PC-9 (cell line): ENCODE data around the gene BLM. TPM values are rescaled to one million over a fixed set of nuclear protein-coding genes. Genes with fewer than 3 reads are reported as not detected.

Source experiments
- BruUV-seq: library from RNA; stranded (reverse); fragments of 400-500 nt; replicated peaks from 2 replicates; lab custom pipeline; 2021; lab: Mats Ljungman, UMichigan
- CTCF ChIA-PET: fragments of 300-600 bp; sonication (Branson Sonifier 250); formaldehyde crosslinking; loops from one replicate; lab custom pipeline; 2022; ENCODE audit warnings: antibody characterized with exemption; lab: Charles Lee
- POLR2A ChIA-PET: fragments of 300-600 bp; sonication (Branson Sonifier 250); formaldehyde crosslinking; loops from one replicate; lab custom pipeline; 2022; ENCODE audit warnings: antibody characterized with exemption; ENCODE audit not compliant: unreplicated experiment; lab: Charles Lee
- DNase-seq, 2 experiments: peaks; one replicate each; pipeline versions ENCODE4 v3.0.0 to v3.0.0-alpha.2; 2015 to 2022; ENCODE audit warnings: mixed read lengths in 1 of 2
- H2AFZ ChIP-seq: fragments of 200-600 bp; sonication (generic); 2 replicates; pipeline ENCODE4 v1.8.1; 2017; ENCODE audit warnings: antibody characterized with exemption
- H3F3A ChIP-seq: fragments of 200-600 bp; sonication (generic); 2 replicates; pipeline ENCODE4 v1.8.1; 2017; ENCODE audit warnings: antibody characterized with exemption, mild to moderate bottlenecking, low read depth; ENCODE audit not compliant: insufficient read depth
- H3K27ac ChIP-seq: fragments of 200-600 bp; sonication (generic); 2 replicates; pipeline ENCODE4 v1.6.1; 2016; ENCODE audit warnings: mixed run types
- H3K27me3 ChIP-seq: fragments of 200-600 bp; sonication (generic); 2 replicates; pipeline ENCODE4 v1.6.1; 2016; ENCODE audit warnings: low read depth, mixed run types; ENCODE audit not compliant: insufficient read depth
- H3K36me3 ChIP-seq: fragments of 200-600 bp; sonication (generic); 2 replicates; pipeline ENCODE4 v1.6.1; 2016; ENCODE audit warnings: low read depth, mixed run types
- H3K4me1 ChIP-seq: fragments of 200-600 bp; sonication (generic); replicated peaks from 2 replicates; pipeline ENCODE4 v1.6.1; 2016; ENCODE audit warnings: mixed run types; ENCODE audit not compliant: insufficient read depth
- H3K4me2 ChIP-seq: fragments of 200-600 bp; sonication (generic); 2 replicates; pipeline ENCODE4 v1.6.1; 2017; ENCODE audit warnings: mixed run types
- H3K4me3 ChIP-seq: fragments of 200-600 bp; sonication (generic); 2 replicates; pipeline ENCODE4 v1.6.1; 2016; ENCODE audit warnings: mixed run types
- H3K79me2 ChIP-seq: fragments of 200-600 bp; sonication (generic); 2 replicates; pipeline ENCODE4 v1.6.1; 2017; ENCODE audit warnings: low read depth, mixed run types
- H3K9me2 ChIP-seq: fragments of 200-600 bp; sonication (generic); 2 replicates; pipeline ENCODE4 v1.8.1; 2017; ENCODE audit warnings: mild to moderate bottlenecking; ENCODE audit not compliant: insufficient read depth
- H3K9me3 ChIP-seq: fragments of 200-600 bp; sonication (generic); 2 replicates; pipeline ENCODE4 v1.8.1; 2016; ENCODE audit warnings: low read depth; ENCODE audit not compliant: insufficient read depth
- H4K20me1 ChIP-seq: fragments of 200-600 bp; sonication (generic); 2 replicates; pipeline ENCODE4 v1.8.1; 2017; ENCODE audit not compliant: insufficient read depth
- EZH2 ChIP-seq: fragments of 200-600 bp; sonication (generic); IDR thresholded peaks from 2 replicates; pipeline ENCODE4 v1.8.0; 2017; ENCODE audit warnings: antibody characterized with exemption, low read depth
- intact Hi-C: fragments of 100-400 bp; cut with micrococcal nuclease; formaldehyde crosslinking; loops from one replicate; pipeline ENCODE4 v1.10.0; 2022; ENCODE audit not compliant: unreplicated experiment
- total RNA-seq: library from RNA; stranded (reverse); gene quantifications from 2 replicates; pipeline ENCODE4 v1.2.3, GENCODE V29; 2021
- TF ChIP-seq, protein P1 (sequence below): fragments of 200-600 bp; sonication (generic); conservative IDR thresholded peaks from 2 replicates; pipeline ENCODE4 v1.6.1; 2017; ENCODE audit warnings: mixed run types, antibody characterized with exemption, mild to moderate bottlenecking, moderate library complexity

Gene BLM
- total RNA-seq, 1 experiment from 2014 or later, result 19.1 TPM

DNA sequence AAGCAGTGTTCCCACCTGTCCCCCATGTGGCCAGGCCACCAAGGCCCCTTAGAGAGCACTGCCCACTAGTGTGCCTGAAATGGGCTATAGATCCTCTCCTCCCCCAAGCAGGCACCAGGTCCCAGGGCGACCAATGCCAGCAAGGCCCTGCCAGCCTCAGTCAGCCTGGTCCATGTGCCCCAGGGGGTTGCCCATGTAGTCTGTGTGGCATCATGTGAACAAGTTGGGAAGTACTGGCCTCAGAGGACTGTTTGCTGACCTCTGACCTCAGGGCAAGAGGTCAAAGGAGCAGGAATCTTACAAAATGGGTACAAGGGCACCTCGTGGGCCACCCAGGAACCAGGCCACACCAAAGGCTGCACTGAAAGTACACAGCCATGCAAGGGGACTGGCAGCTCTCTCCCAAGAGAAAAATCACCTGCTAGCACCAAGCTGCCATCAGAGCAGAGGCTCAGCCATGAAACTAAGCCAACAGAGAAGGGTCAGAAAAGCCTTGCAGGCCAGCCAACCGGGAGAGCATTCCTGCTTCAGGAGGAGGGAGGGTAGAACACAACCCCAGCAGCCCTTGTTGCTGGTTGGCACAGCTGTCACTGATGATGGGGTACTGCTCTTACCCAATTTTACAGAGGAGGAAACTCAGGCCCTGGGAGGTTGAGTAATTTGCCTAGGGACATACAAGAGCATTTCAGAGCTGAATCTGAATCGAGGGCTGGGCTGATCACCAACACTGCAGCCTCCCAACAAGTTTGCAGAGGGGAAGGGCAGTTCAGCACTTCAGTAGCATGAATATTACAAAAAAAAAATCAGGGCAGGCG lies 146.0 kb downstream of the BLM start:
- peaks cover 75% of the 10 kb centered on the region for H3K4me1 ChIP-seq
- H3K4me3 ChIP-seq, result no peak overlapping the region
- H3K79me2 ChIP-seq, result no peaks in the 10 kb centered on the region
- peaks cover 56% of the 10 kb centered on the region for H3F3A ChIP-seq
- H2AFZ ChIP-seq, result no peak overlapping the region
- no peaks in the 10 kb centered on the region for H3K9me3 ChIP-seq
- POLR2A ChIA-PET, result interaction anchor here (0.6 kb wide), 1 partner anchor 249 kb away, joined by 3 read pairs; no protein-coding TSS in a partner anchor
- intact Hi-C loops, result no loop called here
- H4K20me1 ChIP-seq, result no peaks in the 10 kb centered on the region
- H3K4me2 ChIP-seq, result peak overlapping the region; percentile 49
- peak overlapping the region; percentile 43 for H3K27ac ChIP-seq
- H3K27me3 ChIP-seq, result no peaks in the 10 kb centered on the region
- no peak for TF ChIP-seq EZH2
- TF ChIP-seq, protein P1, sequence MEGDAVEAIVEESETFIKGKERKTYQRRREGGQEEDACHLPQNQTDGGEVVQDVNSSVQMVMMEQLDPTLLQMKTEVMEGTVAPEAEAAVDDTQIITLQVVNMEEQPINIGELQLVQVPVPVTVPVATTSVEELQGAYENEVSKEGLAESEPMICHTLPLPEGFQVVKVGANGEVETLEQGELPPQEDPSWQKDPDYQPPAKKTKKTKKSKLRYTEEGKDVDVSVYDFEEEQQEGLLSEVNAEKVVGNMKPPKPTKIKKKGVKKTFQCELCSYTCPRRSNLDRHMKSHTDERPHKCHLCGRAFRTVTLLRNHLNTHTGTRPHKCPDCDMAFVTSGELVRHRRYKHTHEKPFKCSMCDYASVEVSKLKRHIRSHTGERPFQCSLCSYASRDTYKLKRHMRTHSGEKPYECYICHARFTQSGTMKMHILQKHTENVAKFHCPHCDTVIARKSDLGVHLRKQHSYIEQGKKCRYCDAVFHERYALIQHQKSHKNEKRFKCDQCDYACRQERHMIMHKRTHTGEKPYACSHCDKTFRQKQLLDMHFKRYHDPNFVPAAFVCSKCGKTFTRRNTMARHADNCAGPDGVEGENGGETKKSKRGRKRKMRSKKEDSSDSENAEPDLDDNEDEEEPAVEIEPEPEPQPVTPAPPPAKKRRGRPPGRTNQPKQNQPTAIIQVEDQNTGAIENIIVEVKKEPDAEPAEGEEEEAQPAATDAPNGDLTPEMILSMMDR, result no peak
- CTCF ChIA-PET, result interaction anchor here (0.7 kb wide), 1 partner anchor 74 kb away, joined by 3 read pairs; no protein-coding TSS in a partner anchor
- H3K36me3 ChIP-seq, result no peaks in the 10 kb centered on the region
- H3K9me2 ChIP-seq, result no peaks in the 10 kb centered on the region
- peak in 1 of 2 experiments; percentile 90 for DNase-seq
- BruUV-seq, result no TSS peak

GRCh38 chr15:90863987-90864386 lies 146.8 kb downstream of the BLM start:
- no peaks in the 10 kb centered on the region for H3K9me3 ChIP-seq
- no peaks in the 10 kb centered on the region for H3K27me3 ChIP-seq
- H3K4me2 ChIP-seq, result peak overlapping the region; percentile 49
- no peaks in the 10 kb centered on the region for H4K20me1 ChIP-seq
- H3K36me3 ChIP-seq, result no peaks in the 10 kb centered on the region
- no TSS peak for BruUV-seq
- peaks cover 64% of the 10 kb centered on the region for H3F3A ChIP-seq
- POLR2A ChIA-PET, result no interaction called here
- H3K4me3 ChIP-seq, result no peak overlapping the region
- no peaks in the 10 kb centered on the region for H3K9me2 ChIP-seq
- peaks cover 83% of the 10 kb centered on the region for H3K4me1 ChIP-seq
- intact Hi-C loops, result no loop called here
- H3K27ac ChIP-seq, result peak overlapping the region; percentile 43
- TF ChIP-seq, protein P1, result no peak
- TF ChIP-seq EZH2, result no peak
- DNase-seq, result no peak
- H3K79me2 ChIP-seq, result no peaks in the 10 kb centered on the region
- CTCF ChIA-PET, result interaction anchor here (0.7 kb wide), 1 partner anchor 73 kb away, joined by 3 read pairs; no protein-coding TSS in a partner anchor
- H2AFZ ChIP-seq, result no peak overlapping the region

- Histone ChIP-seq H3F3A (peaks cover 69% of the 10 kb centered on the region), H3K4me3 (no peak overlapping the region), H4K20me1 (no peaks in the 10 kb centered on the region), H3K79me2 (no peaks in the 10 kb centered on the region), H3K9me3 (no peaks in the 10 kb centered on the region), H3K27ac (no peak overlapping the region), H3K27me3 (no peaks in the 10 kb centered on the region), H3K36me3 (no peaks in the 10 kb centered on the region), H3K4me1 (peaks cover 83% of the 10 kb centered on the region), H3K4me2 (0 out of 2 replicates have a peak overlapping the region, but pooled peaks have one; percentile 49), H2AFZ (no peak overlapping the region), H3K9me2 (no peaks in the 10 kb centered on the region)
- CTCF ChIA-PET, result no interaction called here
- BruUV-seq, result no TSS peak
- intact Hi-C loops, result no loop called here
- no peak for TF ChIP-seq EZH2
- TF ChIP-seq, protein P1, result no peak
- POLR2A ChIA-PET, result no interaction called here
- peak in 1 of 2 experiments; percentile 48 for DNase-seq
Observed at GRCh38 chr15:90864507-90864906, 147.4 kb downstream of the BLM start.
